Measurements from ENCODE around the gene KDM4B.

Gene KDM4B

DNA sequence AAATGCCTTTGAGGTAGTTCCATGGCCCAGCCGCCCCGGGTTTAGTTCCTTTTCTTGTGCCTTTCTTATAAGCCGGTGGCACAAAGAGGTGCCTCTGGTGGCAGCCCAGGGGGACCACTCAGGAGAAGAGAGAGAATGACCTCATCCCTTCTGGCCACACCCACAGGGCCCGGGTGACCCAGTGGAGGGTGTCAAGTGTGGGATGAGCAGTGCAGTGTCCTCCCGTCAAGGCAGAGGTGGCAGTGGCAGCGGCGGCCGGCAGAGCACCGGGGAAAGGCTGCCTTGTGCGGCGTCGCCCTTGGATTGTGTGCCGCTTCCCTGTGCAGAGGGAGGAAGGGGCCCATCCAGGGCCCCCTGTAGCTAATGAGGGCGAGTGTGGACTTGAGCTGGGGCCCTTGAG lies 47.9 kb downstream of the KDM4B start:
- DNase-seq (ENCODE audit: low read depth): no peak
- H3K4me3 ChIP-seq (ENCODE audit: low read length): no peak overlapping the region
- TF ChIP-seq, protein P1, sequence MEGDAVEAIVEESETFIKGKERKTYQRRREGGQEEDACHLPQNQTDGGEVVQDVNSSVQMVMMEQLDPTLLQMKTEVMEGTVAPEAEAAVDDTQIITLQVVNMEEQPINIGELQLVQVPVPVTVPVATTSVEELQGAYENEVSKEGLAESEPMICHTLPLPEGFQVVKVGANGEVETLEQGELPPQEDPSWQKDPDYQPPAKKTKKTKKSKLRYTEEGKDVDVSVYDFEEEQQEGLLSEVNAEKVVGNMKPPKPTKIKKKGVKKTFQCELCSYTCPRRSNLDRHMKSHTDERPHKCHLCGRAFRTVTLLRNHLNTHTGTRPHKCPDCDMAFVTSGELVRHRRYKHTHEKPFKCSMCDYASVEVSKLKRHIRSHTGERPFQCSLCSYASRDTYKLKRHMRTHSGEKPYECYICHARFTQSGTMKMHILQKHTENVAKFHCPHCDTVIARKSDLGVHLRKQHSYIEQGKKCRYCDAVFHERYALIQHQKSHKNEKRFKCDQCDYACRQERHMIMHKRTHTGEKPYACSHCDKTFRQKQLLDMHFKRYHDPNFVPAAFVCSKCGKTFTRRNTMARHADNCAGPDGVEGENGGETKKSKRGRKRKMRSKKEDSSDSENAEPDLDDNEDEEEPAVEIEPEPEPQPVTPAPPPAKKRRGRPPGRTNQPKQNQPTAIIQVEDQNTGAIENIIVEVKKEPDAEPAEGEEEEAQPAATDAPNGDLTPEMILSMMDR (conservative IDR thresholded peaks at IDR 0.05; ENCODE audit: low read depth, low read length): no peak

DNA sequence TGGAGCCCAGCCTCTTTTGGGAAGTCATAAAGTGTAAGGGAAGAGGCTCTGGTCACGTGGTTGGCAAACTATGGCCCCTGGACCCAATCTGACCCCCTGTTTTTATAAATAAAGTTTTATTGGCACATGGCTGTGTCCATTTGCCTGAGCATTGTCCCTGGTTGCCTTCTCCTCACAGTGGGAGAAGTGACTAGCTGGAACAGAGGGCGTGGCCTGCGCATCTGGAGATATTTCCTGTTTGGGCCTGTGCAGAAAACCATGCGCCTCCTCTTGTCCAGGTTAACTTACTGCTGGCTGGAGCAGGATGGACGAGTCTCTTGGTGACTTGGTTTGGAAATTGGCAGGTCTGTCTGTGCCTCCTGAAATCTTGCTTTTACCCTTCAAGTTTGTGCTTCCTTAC lies 48.3 kb downstream of the KDM4B start:
- TF ChIP-seq, protein P1 (conservative IDR thresholded peaks at IDR 0.05; ENCODE audit: low read depth, low read length): no peak
- DNase-seq (ENCODE audit: low read depth): no peak
- no peak overlapping the region for H3K4me3 ChIP-seq (ENCODE audit: low read length)

DNA sequence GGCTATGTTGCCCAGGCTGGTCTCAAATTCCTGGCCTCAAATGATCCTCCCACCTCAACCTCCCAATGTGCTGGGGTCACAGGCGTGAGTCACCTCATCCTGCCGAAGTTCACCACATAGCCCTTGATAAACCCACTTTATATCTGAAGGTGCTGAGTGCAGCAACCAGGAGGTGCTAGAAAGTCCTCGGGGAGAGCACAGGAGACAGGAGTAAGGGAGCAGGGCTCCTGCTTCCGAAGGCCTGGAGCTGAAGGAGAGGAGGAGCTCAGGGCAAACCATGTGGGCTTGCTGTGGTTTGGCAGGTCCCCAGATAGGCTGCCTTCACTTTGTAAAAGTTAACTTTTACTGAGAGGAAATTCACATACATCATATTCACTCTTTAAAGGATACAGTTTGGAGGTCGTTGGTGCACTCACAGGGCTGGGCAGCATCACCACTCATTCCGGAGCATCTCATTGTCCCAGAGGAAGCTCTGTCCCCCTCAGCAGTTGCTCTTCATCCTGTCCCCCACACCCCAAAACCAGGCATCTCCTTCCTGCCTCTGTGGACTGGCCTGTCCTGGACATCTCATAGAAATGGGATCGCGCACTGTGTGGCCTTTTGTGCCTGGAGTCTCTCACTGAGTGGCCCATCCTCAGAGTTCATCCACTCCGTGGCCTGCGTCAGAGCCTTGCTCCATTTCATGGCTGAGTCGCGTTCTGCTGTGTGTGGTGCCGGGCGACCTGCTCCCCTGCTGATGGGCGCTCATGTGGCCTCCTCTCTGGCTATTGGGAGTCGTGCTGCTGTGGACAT lies 49.5 kb downstream of the KDM4B start:
- DNase-seq (ENCODE audit: low read depth): no peak
- TF ChIP-seq, protein P1 (conservative IDR thresholded peaks at IDR 0.05; ENCODE audit: low read depth, low read length): no peak
- H3K4me3 ChIP-seq (ENCODE audit: low read length): no peak overlapping the region

DNA sequence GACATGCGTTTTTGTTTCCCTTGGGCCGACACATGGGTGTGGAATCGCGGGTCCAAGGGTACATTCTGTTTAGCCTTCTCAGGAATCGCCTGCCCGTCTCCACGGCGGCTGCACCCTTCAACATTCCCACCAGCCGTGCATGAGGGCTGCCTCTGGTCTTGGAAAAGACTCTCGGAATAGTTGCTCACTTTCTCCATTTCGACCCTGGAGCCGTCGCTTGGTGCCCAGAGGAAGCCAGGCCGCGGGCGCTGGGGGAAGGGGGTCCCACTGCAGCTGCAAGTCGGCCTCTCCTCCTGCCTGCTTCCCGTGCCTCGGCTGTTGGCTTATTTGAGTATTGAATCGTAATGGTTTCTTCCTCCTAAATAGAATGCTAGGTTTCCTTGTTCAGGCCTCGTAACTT lies 51.5 kb downstream of the KDM4B start:
- DNase-seq (ENCODE audit: low read depth): no peak
- H3K4me3 ChIP-seq (ENCODE audit: low read length): no peak overlapping the region
- TF ChIP-seq, protein P1 (conservative IDR thresholded peaks at IDR 0.05; ENCODE audit: low read depth, low read length): no peak

DNA sequence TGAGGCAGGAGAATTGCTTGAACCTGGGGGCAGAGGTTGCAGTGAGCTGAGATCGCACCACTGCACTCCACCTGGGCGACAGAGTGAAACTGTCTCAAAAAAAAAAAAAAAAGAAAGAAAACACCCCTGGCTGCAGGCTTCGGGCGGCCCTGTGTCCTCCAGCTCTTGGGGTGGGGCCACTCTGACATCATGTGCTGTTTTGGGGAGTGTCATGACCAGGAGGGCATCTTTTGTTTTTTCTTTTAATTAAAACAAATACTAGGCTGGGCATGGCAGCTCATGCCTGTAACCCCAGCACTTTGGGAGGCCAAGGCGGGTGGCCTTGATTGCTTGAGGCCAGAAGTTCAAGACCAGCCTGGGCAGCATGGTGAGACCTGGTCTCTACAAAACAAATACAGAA lies 52.1 kb downstream of the KDM4B start:
- DNase-seq (ENCODE audit: low read depth): no peak
- H3K4me3 ChIP-seq (ENCODE audit: low read length): no peak overlapping the region
- TF ChIP-seq, protein P1 (conservative IDR thresholded peaks at IDR 0.05; ENCODE audit: low read depth, low read length): no peak

DNA sequence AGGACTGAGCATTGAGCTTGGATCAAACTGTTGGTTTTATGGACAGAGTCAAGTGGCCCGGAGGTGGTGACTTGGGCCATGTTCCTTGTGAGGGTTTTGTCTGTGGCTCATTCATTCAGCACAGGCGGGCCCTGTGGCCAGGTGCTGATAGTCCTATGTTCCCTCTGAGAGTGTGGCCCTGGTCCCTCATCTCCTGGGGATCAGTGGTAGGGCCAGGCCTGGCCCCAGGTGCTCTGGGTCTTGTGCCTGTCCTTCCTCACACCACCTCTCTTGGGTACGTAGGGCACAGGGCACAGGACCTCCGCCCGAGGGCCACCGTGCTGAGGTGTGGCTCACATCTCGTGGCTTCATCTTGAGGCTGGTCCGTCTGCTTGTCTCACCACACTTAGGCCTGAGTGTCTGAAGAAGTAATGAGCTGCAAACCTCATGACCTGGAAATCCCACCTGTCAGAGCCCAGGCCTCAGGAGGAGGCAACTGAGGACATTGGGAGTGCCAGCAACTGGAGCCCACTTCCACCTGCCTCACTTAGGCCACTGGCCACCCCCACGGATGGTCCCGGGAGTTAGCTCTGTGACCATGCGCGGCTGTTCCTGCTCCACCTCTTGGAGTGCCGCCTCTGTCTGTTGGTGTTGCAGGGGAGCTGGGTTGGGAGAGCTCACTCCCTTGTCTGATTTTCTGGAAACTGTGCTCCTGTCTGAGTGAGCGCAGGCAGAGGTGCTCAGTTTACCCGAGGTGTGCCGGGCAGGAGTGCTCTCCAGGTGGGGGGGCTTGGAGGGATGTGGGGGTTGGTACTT lies 53.4 kb downstream of the KDM4B start:
- no peak overlapping the region for H3K4me3 ChIP-seq (ENCODE audit: low read length)
- TF ChIP-seq, protein P1 (conservative IDR thresholded peaks at IDR 0.05; ENCODE audit: low read depth, low read length): no peak
- DNase-seq (ENCODE audit: low read depth): no peak

Measured in retinal pigment epithelial cell (primary cell).